ENCODE measurements around the gene AHCYL2. TPM values are rescaled to one million over a fixed set of nuclear protein-coding genes. Genes with fewer than 3 reads are reported as not detected.

Gene AHCYL2
- polyA plus RNA-seq, 3 donors: 10.7 to 14.6 (median 12.1) TPM

- Histone ChIP-seq H3K36me3 (replicated peaks in 1 of 2; ENCODE audit: control insufficient read depth in 1 of 2, insufficient read depth in 2 of 2, low read length in 2 of 2) (peaks cover 0 to 7% of the 10 kb centered on the region in 2 donors), H3K27me3 (ENCODE audit: control insufficient read depth in 2 of 2, insufficient read depth in 2 of 2, low read length in 2 of 2) (no peaks in the 10 kb centered on the region), H3K4me3 (replicated peaks in 1 of 3; ENCODE audit: low read depth in 2 of 3, low read length in 3 of 3) (no peak overlapping the region), H3K4me2 (replicated peaks; ENCODE audit: extremely low read depth, low read length, poor library complexity, severe bottlenecking) (no peak overlapping the region), H3K9ac (ENCODE audit: insufficient read depth, low read length, poor library complexity, severe bottlenecking) (no peak overlapping the region), H4K20me1 (ENCODE audit: insufficient read depth, low read length) (no peaks in the 10 kb centered on the region), H3K9me3 (replicated peaks in 1 of 2; ENCODE audit: control insufficient read depth in 1 of 2, insufficient read depth in 1 of 2, low read length in 2 of 2) (no peaks in the 10 kb centered on the region), H3K79me2 (ENCODE audit: insufficient read depth, low read length) (no peaks in the 10 kb centered on the region), H2AFZ (ENCODE audit: insufficient read depth, low read depth, low read length, poor library complexity, severe bottlenecking) (no peak overlapping the region), H3K4me1 (ENCODE audit: control insufficient read depth in 1 of 2, insufficient read depth in 2 of 2, low read length in 2 of 2) (no peaks in the 10 kb centered on the region), H3K27ac (ENCODE audit: low read depth in 1 of 2, low read length in 2 of 2) (no peak overlapping the region)
- no peak for TF ChIP-seq CTCF (IDR thresholded peaks at IDR 0.05)
- WGBS (ENCODE audit: insufficient coverage): no CpG with 5 or more reads among the region's 3 CpGs
- H3K36me3 Mint-ChIP-seq: peaks cover 6 to 9% of the 10 kb centered on the region in 2 donors
- DNase-seq: no peak
- no peak overlapping the region for H3K4me3 Mint-ChIP-seq
- H3K9me3 Mint-ChIP-seq: peaks cover 0 to 2% (median 0%) of the 10 kb centered on the region in 7 donors
- intact Hi-C loops (cut with micrococcal nuclease): no loop called here
- no peaks in the 10 kb centered on the region for H3K4me1 Mint-ChIP-seq
- no peaks in the 10 kb centered on the region for H3K27me3 Mint-ChIP-seq (ENCODE audit: low read depth in 3 of 3)
- no peak overlapping the region for H3K27ac Mint-ChIP-seq
Measured at GRCh38 chr7:129334473-129334872, 109.6 kb downstream of the AHCYL2 start.

DNA sequence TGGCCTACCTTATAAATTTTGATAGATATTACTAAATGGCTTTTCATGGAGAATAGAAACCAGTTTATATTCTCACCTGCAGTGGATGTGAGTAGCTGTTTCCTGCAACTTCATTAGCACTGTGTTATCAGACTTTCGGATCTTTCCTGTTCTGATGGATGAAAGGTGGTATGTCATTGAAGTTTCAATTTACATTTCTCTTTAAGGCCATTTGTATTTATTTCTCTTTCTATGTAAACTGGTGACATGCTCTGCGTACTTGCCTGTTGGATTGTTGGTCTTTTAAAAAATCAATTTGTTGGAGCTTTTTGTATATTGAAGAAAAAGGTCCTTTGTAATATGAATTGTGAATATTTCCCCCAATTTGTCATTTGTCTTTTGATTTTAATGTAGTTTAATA lies 113.6 kb downstream of the AHCYL2 start:
- no peaks in the 10 kb centered on the region for H3K27me3 ChIP-seq (ENCODE audit: control insufficient read depth in 2 of 2, insufficient read depth in 2 of 2, low read length in 2 of 2)
- Mint-ChIP-seq H3K4me3 (no peak overlapping the region), H3K36me3 (peaks cover 3 to 13% of the 10 kb centered on the region in 2 donors), H3K4me1 (peaks cover 9% of the 10 kb centered on the region), H3K27ac (no peak overlapping the region), H3K27me3 (ENCODE audit: low read depth in 3 of 3) (no peaks in the 10 kb centered on the region), H3K9me3 (no peaks in the 10 kb centered on the region)
- H3K4me2 ChIP-seq (replicated peaks; ENCODE audit: extremely low read depth, low read length, poor library complexity, severe bottlenecking): no peak overlapping the region
- WGBS (ENCODE audit: insufficient coverage): no CpG with 5 or more reads among the region's 2 CpGs
- H3K4me1 ChIP-seq (ENCODE audit: control insufficient read depth in 1 of 2, insufficient read depth in 2 of 2, low read length in 2 of 2): no peaks in the 10 kb centered on the region
- no peaks in the 10 kb centered on the region for H3K36me3 ChIP-seq (replicated peaks in 1 of 2; ENCODE audit: control insufficient read depth in 1 of 2, insufficient read depth in 2 of 2, low read length in 2 of 2)
- H3K9ac ChIP-seq (ENCODE audit: insufficient read depth, low read length, poor library complexity, severe bottlenecking): no peak overlapping the region
- no peak for TF ChIP-seq CTCF (IDR thresholded peaks at IDR 0.05)
- no peak overlapping the region for H2AFZ ChIP-seq (ENCODE audit: insufficient read depth, low read depth, low read length, poor library complexity, severe bottlenecking)
- H3K4me3 ChIP-seq (replicated peaks in 1 of 3; ENCODE audit: low read depth in 2 of 3, low read length in 3 of 3): no peak overlapping the region
- H3K79me2 ChIP-seq (ENCODE audit: insufficient read depth, low read length): no peaks in the 10 kb centered on the region
- intact Hi-C loops (cut with micrococcal nuclease): no loop called here
- H4K20me1 ChIP-seq (ENCODE audit: insufficient read depth, low read length): no peaks in the 10 kb centered on the region
- DNase-seq: no peak
- no peaks in the 10 kb centered on the region for H3K9me3 ChIP-seq (replicated peaks in 1 of 2; ENCODE audit: control insufficient read depth in 1 of 2, insufficient read depth in 1 of 2, low read length in 2 of 2)
- H3K27ac ChIP-seq (ENCODE audit: low read depth in 1 of 2, low read length in 2 of 2): no peak overlapping the region
